Suppressor macrophage treated with lipopolysaccharide for 4 hours (primary cell): ENCODE results near the gene CAMKK2.

Experiments used
- DNase-seq: peaks from one replicate; pipeline ENCODE4 v3.0.0-alpha.2; 2020

The CAMKK2 gene

GRCh38 chr12:121189619-121190155 is 106.8 kb downstream of the CAMKK2 start:
- DNase-seq: no peak

- DNase-seq: no peak
Measured at GRCh38 chr12:121189131-121189530, 107.4 kb downstream of the CAMKK2 start.

GRCh38 chr12:121188227-121188626 is 108.3 kb downstream of the CAMKK2 start:
- no peak for DNase-seq
